ENCODE measurements around the gene SH2D6.

The SH2D6 gene

DNA sequence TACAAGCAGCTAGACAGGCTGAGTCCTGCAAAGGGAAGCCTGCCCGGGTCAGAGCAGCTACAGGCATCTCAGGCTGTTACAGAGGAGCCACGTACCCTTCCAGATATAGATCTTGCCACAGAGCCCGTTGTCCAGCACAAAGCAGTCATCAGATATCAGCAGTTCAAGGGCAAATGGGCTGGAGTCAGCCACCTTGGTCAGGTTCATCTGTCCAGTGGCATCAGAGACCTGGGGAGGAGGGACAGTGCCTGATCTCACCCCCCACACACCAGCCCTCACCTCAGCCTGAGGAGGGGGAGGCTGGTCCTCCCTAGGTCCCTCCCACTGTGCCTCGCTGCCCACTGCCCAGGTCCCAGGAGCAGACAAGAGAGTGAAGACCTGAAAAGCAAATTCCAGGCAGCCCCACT lies 20.6 kb upstream of the SH2D6 start:
- in situ Hi-C loops (cut with MboI; ENCODE audit: low sequenced_read_pairs) = no loop called here

DNA sequence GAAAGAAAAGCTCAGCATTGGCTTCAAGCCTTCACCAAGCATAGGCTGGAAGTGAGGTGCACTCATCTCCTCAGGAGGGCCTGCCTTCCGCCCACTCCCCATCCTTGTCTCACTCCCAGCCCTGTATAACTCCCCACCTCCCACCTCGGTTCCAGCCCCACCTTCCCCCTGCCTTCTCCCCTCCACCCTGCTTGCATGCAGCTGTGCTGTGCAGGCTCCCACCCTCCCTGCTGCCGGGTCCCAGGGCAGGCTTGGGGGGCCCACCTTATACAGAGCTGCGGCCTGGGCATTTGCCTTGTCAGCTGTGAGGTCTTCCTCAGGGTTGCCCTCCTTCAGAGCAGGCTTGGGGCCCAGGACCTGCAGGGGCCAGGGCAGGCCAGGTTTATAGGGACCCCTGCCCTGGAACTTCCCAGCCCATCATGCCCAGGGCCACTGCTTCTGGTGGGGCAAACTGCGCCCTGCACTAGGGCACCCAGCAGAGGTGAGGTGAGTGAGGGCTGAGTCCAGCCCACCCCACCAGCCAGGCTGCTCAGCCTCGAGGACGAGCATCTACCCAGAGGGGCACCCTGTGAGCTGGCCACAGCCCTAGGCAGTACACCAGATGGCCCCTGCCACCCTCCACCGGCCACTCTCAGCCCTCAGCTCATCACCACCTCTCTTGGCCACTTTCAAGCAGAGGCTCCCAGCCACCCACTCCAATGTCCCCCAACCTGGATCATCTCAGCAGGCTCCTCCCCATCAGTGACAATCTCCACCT lies 19.9 kb upstream of the SH2D6 start:
- in situ Hi-C loops (cut with MboI; ENCODE audit: low sequenced_read_pairs) = no loop called here

DNA sequence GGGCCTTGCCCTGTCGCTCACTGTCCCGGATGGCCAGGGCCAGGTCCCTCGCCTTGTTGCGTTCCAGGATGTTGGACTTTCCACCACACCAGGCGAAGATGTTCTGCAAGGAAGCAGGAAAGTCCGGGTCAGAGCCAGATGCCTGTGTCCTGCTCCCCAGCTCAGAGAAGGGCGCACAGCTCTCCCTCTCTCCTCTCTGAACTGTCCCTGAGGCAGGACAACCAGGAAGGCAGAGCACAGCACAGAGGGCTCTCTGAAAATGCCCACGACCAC lies 19.4 kb upstream of the SH2D6 start:
- in situ Hi-C loops (cut with MboI; ENCODE audit: low sequenced_read_pairs) = no loop called here

DNA sequence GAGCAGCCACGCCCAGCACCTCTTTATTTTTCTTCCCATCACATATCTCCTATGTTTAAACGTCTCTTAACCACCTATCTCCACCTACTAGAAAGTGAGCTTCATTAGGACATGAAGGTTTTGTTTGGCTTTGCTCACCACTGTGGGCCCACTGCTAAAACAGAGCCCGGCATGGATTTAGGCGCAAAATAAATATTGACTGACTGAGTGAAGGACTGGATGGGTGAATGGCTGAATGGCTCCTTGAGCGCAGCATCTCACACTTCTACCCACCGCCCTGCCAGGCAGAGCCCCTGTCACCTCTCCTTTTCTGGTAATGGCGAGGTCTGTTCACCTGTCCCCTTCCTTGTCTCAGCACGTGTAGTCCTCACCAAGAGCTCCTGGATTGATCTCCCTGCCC lies 18.5 kb upstream of the SH2D6 start:
- in situ Hi-C loops (cut with MboI; ENCODE audit: low sequenced_read_pairs) = loop anchor here (25.0 kb wide), 1 partner anchor 412 kb away; no protein-coding TSS in a partner anchor

DNA sequence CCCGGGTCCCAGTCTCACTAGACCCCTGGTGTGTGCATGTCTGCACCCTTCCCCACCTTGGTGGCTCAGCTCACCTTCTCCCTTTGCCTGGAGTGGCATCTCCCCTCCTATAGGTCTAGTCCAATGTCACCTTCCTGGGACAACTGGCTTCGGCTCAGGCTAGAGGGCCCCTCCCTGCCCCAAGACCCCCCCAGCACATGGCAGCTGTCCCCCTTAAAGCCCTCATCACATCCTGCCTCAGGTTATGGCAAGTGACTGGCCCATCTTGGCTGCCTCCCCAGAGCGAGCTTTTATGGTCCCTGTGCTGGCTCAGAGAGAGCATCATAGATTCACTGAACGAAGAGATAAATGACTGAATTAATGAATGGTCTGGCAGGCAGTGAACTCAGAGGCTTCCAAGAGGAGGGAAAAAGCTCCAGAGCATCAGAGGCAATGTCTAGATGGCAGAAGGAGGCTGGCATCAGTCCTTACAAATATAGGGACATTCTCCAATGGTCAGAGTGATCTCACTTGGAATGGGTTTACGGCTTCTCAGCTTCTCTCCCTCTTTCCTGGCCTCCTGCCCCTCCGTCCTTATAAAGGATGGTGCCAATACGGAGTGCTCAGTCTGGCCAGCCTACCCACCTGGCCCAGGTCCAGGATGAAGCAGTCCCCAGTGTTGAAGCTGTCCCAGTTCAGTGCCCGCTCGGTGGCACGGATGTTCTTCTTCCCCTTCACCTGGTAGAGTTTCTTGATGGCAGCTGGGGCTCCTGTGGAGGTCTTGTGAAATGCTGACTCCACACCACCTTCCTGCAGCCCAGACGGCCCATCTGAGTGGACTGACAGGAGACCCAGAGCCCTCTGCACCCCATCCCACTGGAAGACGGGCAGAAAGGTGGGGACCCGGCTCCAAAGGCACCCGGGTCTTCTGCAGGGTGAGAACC lies 17.7 kb upstream of the SH2D6 start:
- in situ Hi-C loops (cut with MboI; ENCODE audit: low sequenced_read_pairs) = loop anchor here (25.0 kb wide), 1 partner anchor 411 kb away; no protein-coding TSS in a partner anchor

DNA sequence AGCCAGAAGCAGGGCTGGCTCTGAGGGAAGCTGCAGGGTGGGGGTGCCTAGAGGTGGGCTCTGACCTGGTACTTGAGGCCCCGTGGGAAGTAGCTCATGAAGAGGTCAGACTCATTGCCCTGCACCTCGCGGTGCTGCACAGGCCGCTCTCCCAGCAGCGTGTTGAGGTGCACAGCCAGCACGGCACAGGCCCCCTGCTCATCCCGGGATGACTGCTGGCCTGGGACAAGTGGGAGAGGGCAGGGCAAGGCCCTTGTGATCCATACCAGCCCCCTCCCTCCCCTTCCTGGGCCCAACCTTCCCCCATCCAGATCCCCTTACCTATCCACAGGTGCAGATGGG lies 17.1 kb upstream of the SH2D6 start:
- in situ Hi-C loops (cut with MboI; ENCODE audit: low sequenced_read_pairs) = loop anchor here (25.0 kb wide), 1 partner anchor 411 kb away; no protein-coding TSS in a partner anchor

DNA sequence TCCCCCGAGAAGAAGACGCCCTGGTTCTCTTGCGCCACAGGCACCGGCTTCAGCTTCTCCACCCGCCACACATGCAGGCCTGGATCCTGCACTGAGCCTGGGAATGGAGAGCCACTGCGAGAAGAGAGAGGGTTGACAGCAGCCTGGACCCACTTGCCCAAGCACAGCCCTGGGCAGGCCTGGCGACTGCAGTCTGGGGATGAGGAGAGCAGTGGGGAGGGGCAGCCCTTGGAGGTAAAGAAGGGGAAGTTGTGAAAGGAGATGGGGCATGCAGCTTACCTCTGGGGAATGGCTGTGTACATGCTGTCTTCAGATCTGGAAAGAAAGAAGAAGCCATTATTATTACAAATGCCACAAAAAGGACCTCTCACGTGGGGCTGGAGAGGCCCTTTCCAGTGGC lies 16.7 kb upstream of the SH2D6 start:
- in situ Hi-C loops (cut with MboI; ENCODE audit: low sequenced_read_pairs) = loop anchor here (25.0 kb wide), 1 partner anchor 410 kb away; no protein-coding TSS in a partner anchor

DNA sequence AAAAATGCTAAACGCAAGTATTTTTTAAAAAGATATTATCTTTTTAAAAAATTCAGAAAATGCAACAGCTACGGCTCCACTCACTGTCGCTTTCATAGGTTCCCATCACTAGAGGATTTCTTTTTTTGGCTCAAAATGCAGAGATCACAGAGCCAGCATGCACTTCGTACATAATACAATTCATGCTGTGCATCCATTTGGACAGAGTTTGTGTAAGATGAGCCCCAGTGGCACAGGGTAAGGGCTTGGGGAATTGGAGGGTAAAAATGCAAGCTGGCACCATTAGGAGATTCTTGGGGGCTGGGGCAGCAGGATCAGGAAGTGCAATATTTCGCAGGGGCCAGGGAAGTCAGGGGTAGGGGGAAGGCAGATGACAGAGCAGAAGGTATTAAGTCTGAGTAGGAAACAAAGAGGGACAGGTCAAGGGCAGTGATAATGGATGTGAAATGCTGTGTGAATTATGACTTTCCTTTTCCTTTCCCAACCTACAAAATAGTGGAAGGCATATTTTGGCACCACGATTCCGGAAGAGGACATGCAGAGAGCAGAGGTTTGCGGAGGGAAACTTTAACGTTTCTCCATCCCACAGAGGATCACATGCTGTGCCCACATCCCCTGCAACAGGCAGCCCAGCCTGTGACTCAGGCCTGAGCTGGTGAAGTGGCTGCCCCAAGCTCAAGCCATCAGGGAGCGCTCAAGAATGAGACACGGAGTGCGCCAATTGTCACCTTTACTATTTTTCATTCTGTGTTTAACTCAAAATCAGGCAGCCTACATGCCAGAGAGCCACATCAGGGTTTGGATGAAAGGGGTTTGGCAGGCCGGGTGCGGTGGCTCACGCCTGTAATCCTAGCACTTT lies 13.1 kb upstream of the SH2D6 start:
- in situ Hi-C loops (cut with MboI; ENCODE audit: low sequenced_read_pairs) = loop anchor here (25.0 kb wide), 1 partner anchor 407 kb away; no protein-coding TSS in a partner anchor

DNA sequence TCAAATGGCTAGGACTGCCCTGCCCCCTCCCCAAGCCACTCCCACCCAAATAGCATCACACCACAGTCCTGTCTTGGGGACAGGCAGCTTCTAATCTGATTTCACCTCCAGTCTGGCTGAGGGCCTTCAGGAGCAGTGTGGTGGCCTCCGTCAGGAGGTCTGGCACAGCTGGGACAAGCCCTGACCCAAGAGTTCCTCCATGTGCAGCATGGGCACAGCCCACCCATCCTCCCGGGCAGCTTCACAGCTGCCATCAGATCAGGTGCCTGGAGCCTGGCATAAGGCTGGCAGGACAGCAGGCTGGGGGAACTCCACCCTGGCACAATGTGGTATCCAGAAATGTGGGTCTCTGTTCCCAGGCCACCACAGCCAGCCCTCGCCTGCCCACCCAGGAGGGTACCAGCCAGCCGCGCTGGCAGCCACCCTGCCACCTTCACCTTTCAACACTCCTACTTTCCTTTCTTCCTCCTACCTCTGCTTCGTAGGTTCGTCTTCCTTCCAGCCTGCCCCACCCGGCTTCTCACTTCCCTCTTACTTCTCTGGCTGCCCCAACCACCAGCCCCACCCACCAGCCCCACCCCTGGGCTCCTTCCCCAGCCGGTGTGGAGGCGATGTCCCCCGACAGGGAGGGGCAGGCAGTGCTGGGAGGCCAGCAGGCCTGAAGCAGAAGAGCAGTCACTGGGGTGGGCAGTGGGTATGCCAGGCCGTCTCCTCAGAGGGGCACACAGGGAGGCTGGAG lies 8.5 kb upstream of the SH2D6 start, which contains the start of gene CAPG:
TSS of gene CAPG (minus strand) at position 522 of the 739 bp plus-strand sequence. CDS start 8,221 bp downstream, outside the sequence.
- in situ Hi-C loops (cut with MboI; ENCODE audit: low sequenced_read_pairs) = loop anchor here (25.0 kb wide), 1 partner anchor 402 kb away; no protein-coding TSS in a partner anchor

DNA sequence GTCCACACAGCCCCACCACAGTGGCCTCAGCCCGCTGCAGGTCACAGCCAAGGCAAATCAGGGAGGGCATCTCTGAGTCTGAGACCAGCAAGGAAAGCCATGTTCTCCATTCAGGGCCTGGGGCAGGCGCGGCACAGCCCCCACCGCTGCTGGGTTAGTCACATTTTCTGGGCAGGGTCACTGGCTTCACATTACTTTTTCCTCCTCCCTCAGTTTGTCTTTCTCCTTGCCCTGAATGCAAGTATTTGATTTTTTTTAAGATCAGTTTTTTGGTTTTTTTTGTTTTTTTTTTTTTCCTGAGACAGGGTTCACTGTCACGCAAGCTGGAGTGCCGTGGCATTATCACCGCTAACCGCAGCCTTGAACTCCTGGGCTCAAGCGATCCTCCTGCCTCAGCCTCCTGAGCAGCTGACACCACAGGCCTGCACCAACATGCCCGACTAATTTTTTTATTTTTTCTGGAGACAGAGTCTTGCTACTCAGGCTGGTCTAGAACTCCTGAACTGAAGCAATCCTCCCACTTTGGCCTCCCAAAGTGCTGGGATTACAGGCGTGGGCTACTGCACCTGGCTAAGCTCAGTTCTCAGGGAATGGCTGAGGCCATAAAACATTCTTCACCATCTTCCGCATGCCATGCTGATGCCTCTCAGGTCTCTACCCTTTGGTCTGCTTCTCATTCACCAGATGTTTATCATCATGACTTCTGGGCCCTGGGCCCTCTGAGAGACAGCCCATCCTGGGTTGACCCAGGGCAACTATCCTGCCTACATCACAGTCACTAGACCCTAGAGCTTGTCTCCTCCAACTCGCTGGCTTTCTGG lies 7.7 kb upstream of the SH2D6 start:
- in situ Hi-C loops (cut with MboI; ENCODE audit: low sequenced_read_pairs) = loop anchor here (25.0 kb wide), 1 partner anchor 402 kb away; no protein-coding TSS in a partner anchor

DNA sequence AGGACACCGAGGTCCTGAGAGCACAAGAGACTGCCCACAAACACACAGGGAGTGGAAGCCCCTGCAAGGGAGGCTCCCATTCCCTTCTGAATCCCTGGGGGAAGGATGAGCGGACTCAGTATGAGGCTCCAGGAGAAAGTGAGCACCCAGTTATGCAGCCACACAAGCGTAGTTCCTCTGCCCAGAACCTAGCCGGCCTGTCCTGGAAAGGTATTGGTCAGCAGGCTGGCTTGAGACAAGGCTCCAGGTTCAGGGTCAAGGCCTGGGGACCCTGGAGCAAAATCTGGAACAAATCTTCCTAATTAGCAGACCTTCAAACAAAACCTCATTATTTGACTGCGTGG lies 7.1 kb upstream of the SH2D6 start:
- in situ Hi-C loops (cut with MboI; ENCODE audit: low sequenced_read_pairs) = loop anchor here (25.0 kb wide), 1 partner anchor 401 kb away; no protein-coding TSS in a partner anchor

DNA sequence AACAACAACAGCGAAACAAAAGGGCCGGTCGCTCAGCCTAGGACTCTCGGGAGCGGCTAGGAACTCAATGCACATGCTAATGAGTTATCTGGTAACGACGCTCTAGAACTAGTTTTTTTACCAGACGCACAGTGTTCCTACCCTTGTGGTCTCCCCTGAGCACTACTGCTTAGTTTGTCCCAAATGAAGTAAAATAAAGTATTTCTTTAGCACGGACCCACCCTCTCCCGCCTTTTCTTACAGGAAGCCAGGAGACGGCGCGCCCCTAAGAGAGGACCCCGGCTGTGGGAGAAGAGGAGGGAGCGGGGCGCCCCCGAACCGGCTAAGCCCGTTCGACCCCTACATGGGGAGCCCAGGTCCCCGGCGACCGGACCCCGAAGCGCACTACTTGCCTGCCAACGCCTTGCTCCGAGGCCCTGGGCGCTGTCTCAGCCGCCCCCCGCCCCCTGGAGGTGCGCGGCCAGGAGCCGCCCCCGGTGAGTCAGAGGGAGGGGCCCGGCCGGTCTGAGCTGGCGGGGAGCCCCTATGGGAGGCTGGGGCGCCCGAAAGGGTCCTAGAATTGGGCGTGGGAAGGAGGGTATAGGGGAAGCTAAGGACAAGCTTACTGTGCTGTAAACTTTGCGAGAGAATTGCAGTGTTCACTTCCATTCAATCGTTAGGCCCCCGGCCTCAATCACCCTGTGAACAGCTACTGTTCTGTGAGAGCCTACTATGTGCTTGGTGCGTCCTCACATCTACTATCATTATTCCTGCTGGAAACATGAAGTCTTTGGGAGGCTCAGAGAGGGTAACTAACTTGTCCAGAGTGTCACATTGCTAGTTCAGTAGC lies 4.7 kb upstream of the SH2D6 start:
- in situ Hi-C loops (cut with MboI; ENCODE audit: low sequenced_read_pairs) = loop anchor here (25.0 kb wide), 1 partner anchor 398 kb away; no protein-coding TSS in a partner anchor

DNA sequence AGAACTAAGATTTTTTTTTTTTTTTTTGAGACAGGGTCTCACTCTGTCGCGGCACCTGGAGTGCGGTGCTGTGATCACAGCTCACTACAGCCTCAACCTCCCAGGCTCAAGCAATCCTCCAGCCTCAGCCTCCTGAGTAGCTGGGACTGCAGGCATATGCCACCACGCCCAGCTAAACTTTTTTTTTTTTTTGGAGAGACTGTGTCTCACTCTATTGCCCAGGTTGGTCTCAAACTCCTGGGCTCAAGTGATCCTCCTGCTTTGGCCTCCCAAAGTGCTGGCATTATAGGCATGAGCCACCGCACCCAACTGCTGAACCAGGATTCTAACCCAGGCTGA lies 4.1 kb upstream of the SH2D6 start:
- in situ Hi-C loops (cut with MboI; ENCODE audit: low sequenced_read_pairs) = loop anchor here (25.0 kb wide), 1 partner anchor 398 kb away; no protein-coding TSS in a partner anchor

DNA sequence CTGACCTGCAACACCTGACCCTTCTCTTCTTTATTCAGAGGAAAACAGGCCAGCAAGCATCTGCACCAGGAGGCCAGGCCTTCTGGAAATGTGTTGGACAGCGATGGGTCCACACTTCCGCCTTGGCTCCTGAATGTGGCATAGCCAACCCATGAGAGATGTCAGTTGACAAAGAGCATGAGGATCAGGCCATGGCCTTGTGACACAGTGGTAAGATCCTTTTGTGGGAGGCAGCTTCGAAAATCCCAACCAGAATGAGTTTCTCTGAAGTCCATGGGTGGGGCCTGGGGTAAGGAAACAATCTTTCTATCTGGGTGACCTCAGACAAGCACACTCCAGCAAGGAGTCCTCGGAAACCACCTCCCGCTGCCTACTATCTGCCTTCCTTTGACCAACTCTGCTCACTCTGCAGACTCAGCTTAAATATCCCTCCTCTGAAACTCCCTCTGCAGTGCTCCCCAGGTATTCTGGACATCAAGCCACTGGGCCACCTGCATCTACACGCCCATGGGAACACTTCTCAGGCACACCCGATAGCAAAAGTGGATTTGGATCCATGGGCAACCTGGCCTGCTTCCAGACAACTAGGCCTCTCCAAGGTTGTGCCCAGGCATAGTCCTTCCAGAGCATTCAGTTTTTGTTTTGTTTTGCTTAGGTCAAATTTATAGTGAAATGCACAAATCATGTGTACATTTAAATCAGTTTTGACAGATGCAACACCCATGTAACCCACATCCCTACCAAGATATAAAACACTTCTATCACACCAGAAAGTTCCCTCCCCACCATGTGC lies 3.6 kb upstream of the SH2D6 start:
- in situ Hi-C loops (cut with MboI; ENCODE audit: low sequenced_read_pairs) = loop anchor here (5.0 to 25.0 kb wide), 2 partner anchors 137 to 397 kb away; no protein-coding TSS in a partner anchor

DNA sequence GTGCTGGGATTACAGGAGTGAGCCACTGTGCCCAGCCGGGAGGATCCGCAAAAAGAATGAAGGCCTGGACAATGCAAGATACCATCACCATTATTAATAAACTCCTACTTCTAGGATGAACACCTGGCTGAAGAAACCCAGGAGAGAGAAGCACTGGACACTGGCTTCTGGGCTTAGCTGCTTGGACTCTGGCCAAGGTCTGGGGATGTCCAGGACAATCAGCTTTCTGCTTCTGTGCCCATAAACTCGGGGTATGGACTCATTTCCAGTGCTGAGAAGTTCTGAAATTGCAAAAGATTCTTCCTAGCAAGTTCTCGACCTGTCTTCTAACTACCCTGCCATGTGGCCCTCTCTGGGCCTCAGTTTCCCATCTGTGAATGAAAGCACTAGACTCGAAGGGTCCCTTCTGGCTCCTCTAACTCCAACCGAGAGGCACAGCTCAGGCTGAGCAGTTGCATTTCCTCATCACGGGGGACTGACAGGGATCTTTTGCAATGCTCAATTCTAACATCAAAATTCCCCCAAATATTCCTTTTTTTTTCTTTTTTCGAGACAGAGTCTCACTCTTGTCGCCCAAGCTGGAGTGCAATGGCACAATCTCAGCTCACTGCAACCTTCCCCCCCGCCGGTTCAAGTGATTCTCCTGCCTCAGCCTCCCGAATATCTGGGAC lies 2.4 kb upstream of the SH2D6 start:
- in situ Hi-C loops (cut with MboI; ENCODE audit: low sequenced_read_pairs) = loop anchor here (5.0 to 25.0 kb wide), 2 partner anchors 136 to 396 kb away; no protein-coding TSS in a partner anchor

DNA sequence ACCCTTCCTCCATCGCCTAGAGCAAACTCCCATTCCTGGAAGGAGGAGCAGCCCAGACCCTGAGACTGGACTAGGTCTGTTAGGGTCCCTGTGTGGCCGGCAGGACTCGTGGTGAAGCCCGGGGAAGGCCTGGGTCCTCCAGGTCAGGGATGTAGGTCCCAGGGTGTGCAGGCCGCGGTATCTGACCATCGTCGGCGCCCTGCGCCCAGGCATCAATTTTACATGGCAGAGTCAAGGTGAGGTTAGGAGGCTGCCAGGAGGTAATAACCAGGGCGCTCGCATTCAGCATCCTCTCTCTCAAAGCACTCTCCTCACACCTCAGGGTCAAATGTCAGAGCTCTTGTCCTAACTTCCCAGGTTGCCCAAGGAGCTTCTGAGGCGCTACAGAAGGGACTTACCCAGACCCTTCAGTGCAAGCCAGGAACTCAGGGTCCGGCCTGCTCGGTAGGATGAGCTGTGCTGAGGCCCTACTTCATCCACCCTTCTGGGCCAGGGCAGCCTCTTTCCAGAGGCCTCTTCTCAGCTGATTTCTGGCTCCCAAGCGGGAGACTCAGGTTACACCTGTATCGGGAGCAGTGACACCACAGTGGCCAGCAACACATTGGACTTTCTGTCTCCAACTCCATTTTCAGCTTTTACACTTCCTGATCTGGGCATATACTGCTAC lies 628 bp downstream of the SH2D6 start:
- in situ Hi-C loops (cut with MboI; ENCODE audit: low sequenced_read_pairs) = loop anchor here (5.0 to 25.0 kb wide), 2 partner anchors 133 to 393 kb away; no protein-coding TSS in a partner anchor
